Neutrophil (primary cell): Measurements from ENCODE around the gene ROPN1B.
"Not testable (repeated sequence)": the region's sequence is repeated elsewhere in the genome, so short reads cannot be mapped to it uniquely, and the experiment has no call there.

ENCODE experiments used
- H3K27ac ChIP-seq: fragments of 200-600 bp; sonication (generic); 2 replicates; pipeline ENCODE4 v1.5.1; 2016; ENCODE audit warnings: mild to moderate bottlenecking, moderate library complexity
- H3K27me3 ChIP-seq: fragments of 200-600 bp; sonication (generic); 2 replicates; pipeline ENCODE4 v1.6.0; 2016; ENCODE audit warnings: mild to moderate bottlenecking
- H3K36me3 ChIP-seq: fragments of 200-600 bp; sonication (generic); 2 replicates; pipeline ENCODE4 v1.5.1; 2017
- H3K4me1 ChIP-seq, 2 experiments: fragments of 200-600 bp in 1 of 2; sonication (generic) in 1 of 2; 1 replicate in 1 of 2; 2 replicates in 1 of 2; pipeline versions ENCODE4 v1.5.1 to v1.6.1; 2013 to 2016; ENCODE audit warnings: low read depth in 1 of 2, low read length in 1 of 2, mild to moderate bottlenecking in 1 of 2, moderate library complexity in 1 of 2; ENCODE audit not compliant: control insufficient read depth in 1 of 2, insufficient read depth in 1 of 2
- H3K4me3 ChIP-seq, 2 experiments: fragments of 200-600 bp in 1 of 2; sonication (generic) in 1 of 2; 1 replicate in 1 of 2; 2 replicates in 1 of 2; pipeline ENCODE4 v1.5.1; 2013 to 2016; ENCODE audit warnings: low read depth in 1 of 2, low read length in 1 of 2, mild to moderate bottlenecking in 1 of 2, moderate library complexity in 1 of 2
- H3K9me3 ChIP-seq: fragments of 200-600 bp; sonication (generic); 2 replicates; pipeline ENCODE4 v1.5.1; 2016
- TF ChIP-seq, protein P1 (sequence below): fragments of 200-600 bp; sonication (generic); IDR thresholded peaks from 2 replicates; pipeline ENCODE4 v1.5.1; 2016; ENCODE audit warnings: antibody characterized with exemption

The ROPN1B gene

GRCh38 chr3:125965505-125965904 is 3.5 kb upstream of the ROPN1B start:
- Histone ChIP-seq H3K4me1 (no peaks in the 10 kb centered on the region), H3K36me3 (no peaks in the 10 kb centered on the region), H3K4me3 (no peak overlapping the region), H3K27me3 (peaks cover 66% of the 10 kb centered on the region), H3K27ac (no peak overlapping the region), H3K9me3 (no peaks in the 10 kb centered on the region)
- TF ChIP-seq, protein P1, sequence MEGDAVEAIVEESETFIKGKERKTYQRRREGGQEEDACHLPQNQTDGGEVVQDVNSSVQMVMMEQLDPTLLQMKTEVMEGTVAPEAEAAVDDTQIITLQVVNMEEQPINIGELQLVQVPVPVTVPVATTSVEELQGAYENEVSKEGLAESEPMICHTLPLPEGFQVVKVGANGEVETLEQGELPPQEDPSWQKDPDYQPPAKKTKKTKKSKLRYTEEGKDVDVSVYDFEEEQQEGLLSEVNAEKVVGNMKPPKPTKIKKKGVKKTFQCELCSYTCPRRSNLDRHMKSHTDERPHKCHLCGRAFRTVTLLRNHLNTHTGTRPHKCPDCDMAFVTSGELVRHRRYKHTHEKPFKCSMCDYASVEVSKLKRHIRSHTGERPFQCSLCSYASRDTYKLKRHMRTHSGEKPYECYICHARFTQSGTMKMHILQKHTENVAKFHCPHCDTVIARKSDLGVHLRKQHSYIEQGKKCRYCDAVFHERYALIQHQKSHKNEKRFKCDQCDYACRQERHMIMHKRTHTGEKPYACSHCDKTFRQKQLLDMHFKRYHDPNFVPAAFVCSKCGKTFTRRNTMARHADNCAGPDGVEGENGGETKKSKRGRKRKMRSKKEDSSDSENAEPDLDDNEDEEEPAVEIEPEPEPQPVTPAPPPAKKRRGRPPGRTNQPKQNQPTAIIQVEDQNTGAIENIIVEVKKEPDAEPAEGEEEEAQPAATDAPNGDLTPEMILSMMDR, result no peak

DNA sequence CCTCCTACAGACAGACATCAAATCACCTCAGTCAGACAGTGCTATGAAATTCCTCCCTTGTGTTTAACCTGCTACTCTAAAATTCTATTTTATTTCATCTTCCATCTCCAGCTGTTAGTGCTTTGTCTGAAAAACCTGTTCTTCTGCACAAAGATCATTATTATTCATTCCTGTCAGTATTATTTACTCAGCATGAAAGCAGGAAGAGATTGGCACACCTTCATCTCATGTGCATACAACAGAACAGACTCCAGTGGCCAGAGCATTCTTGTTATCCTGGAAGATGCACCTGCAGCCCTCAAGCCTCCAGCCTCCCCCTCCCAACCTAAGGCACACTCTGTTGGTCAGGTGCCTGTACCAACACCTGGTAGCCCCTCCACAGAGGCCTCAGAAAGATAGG is 1.8 kb upstream of the ROPN1B start:
- H3K9me3 ChIP-seq, result no peaks in the 10 kb centered on the region
- H3K4me3 ChIP-seq, result no peak overlapping the region
- no peaks in the 10 kb centered on the region for H3K36me3 ChIP-seq
- no peaks in the 10 kb centered on the region for H3K4me1 ChIP-seq
- peaks cover 79% of the 10 kb centered on the region for H3K27me3 ChIP-seq
- TF ChIP-seq, protein P1, result no peak
- H3K27ac ChIP-seq, result no peak overlapping the region

- H3K4me3 ChIP-seq, H3K36me3 ChIP-seq, H3K27ac ChIP-seq, H3K4me1 ChIP-seq, H3K9me3 ChIP-seq: not testable (repeated sequence)
- H3K27me3 ChIP-seq, result peaks cover 75% of the 10 kb centered on the region
These were observed 857 bp upstream of the ROPN1B start for GRCh38 chr3:125968121-125968520.

GRCh38 chr3:125971997-125972944 is 3.3 kb downstream of the ROPN1B start:
- H3K4me3 ChIP-seq, H3K4me1 ChIP-seq, H3K9me3 ChIP-seq, H3K36me3 ChIP-seq, H3K27ac ChIP-seq: not testable (repeated sequence)
- peaks cover 47% of the 10 kb centered on the region for H3K27me3 ChIP-seq

GRCh38 chr3:125975245-125976002 is 6.4 kb downstream of the ROPN1B start:
- H3K4me1 ChIP-seq, H3K36me3 ChIP-seq, H3K9me3 ChIP-seq, H3K4me3 ChIP-seq, H3K27ac ChIP-seq: not testable (repeated sequence)
- peaks cover 27% of the 10 kb centered on the region for H3K27me3 ChIP-seq

GRCh38 chr3:125976003-125976390 is 7.0 kb downstream of the ROPN1B start:
- H3K27ac ChIP-seq, H3K4me1 ChIP-seq, H3K36me3 ChIP-seq, H3K9me3 ChIP-seq, H3K4me3 ChIP-seq: not testable (repeated sequence)
- H3K27me3 ChIP-seq, result peaks cover 21% of the 10 kb centered on the region

- not testable (repeated sequence) for H3K4me1 ChIP-seq, H3K4me3 ChIP-seq, H3K27me3 ChIP-seq, H3K9me3 ChIP-seq, H3K27ac ChIP-seq, H3K36me3 ChIP-seq
These were observed 8.1 kb downstream of the ROPN1B start for GRCh38 chr3:125977104-125977503.

GRCh38 chr3:125984951-125985350 is 16.0 kb downstream of the ROPN1B start:
- not testable (repeated sequence) for H3K4me1 ChIP-seq, H3K27ac ChIP-seq, H3K9me3 ChIP-seq, H3K36me3 ChIP-seq, H3K4me3 ChIP-seq
- H3K27me3 ChIP-seq, result peaks cover 24% of the 10 kb centered on the region
